Measurements from ENCODE around the gene FERMT1.
"Not testable (repeated sequence)": the region's sequence is repeated elsewhere in the genome, so short reads cannot be mapped to it uniquely, and the experiment has no call there.

FERMT1 gene

DNA sequence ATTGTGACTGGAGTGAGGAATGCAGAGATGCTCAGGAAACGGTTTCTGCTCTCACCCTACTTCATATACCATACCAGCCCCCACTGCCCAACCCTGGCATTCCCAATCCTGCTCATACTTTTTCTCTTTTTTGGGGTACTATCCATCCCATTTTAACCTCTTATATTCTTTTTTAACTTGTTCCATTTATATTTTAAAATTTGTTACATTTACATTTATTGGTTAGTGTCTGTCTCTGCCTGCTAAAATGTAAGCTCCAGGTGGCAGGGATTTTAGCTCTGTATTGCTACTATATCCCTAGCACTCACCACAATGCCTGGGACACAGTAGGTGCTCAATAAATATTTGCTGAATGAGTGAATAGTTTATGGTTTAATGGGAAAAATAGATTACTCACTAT is 8.1 kb downstream of the FERMT1 start:
- DNase-seq: no peak

DNA sequence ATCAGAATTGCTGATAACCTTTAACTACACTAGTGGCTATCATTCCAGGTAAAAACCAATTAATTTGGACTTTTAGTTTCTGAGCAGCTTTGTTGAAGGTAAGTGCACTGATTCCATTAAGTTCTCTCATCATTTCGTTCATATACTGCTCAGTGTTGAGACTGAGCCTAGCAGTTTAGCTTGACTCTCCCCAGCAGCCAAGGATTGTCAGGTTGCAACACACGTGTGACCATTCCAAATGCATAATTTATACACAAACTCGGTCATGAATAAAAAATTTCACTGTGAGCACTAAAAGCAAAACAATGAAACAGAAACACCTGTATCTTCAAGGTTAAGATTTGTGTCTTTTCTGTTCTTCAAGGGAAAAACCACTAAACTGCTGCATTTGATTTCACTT is 8.9 kb downstream of the FERMT1 start:
- DNase-seq: no peak

DNA sequence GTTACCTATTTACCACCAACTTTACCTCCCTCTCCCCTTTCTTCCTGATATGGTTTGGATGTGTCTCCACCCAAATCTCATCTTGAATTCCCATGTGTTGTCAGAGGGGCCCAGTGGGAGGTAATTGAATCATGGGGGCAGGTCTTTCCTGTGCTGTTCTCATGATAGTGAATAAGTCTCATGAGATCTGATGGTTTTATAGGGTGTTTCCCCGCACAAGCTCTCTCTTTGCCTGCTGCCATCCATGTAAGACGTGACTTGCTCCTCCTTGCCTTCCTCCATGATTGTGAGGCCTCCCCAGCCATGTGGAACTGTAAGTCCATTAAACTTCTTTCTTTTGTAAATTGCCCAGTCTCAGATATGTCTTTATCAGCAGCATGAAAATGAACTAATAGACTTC is 9.9 kb downstream of the FERMT1 start:
- not testable (repeated sequence) for DNase-seq

GRCh38 chr20:6108330-6108729 is 14.5 kb downstream of the FERMT1 start:
- DNase-seq: no peak

DNA sequence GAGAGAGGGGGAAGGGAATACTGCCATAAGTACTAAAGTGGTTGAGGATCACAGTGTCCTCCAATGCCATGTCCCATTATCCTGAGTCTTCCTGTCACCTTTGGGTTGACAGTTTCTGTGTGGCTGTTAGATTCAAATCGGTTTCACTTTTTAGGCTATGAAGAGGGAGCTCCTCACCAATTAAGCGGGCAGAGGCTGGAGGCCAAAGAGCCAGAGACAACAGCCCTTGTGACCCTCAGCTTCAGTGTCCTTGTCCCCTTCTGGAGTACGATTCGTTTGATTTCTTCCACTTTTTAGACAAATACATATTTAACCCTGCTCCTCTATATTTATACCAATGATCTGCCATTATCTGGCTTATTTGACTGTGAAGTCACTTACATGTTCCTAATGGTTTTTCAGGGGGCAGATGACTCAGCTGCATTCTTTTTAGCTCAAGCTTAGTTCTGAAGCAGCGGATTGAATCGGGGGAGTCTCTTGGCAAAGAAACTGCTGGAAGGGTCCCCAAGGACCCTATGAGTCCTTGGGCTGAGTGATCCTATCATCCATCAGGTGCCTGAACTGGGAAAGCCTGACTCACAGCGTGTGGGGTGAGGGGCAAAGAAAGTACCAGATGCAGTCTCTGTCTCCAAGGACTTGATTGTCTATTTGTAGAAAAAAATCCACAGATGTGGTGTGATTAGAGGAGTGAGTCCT is 18.2 kb downstream of the FERMT1 start:
- no peak for DNase-seq

DNA sequence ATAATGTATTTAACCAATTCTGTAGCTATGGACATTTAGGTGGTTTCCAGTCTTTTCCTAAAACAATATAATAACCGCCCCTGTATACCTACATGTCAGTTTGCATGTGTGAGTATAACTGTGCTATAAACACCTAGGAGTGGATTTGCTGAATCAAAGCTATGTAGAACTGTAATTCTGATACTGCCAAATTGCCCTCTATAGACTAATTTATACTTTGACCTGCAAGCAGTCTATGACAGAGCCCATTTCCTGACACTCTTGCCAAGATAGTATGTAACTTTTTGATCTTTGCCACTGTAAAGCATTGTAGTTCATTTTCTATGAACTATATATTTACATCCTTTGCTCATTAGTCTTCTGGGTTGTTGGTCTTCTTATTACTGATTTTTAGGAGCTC is 19.5 kb downstream of the FERMT1 start:
- no peak for DNase-seq

DNA sequence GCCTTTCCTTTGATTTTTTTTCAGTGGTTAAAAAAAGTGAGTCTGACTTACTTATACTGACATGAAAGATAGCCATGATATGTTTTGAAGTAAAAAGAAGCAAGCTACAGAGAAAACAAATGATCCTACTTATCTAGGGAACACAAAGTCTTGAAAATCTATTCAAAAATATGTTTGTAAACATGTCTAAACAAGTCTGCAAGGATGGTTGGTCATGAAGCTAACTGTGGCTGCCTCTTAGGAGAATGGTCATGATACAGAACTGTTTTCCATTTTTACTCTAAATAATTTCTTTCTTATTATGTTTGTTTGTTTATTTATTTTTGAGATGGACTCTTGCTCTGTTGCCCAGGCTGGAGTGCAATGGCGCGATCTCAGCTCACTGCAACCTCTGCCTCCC is 21.5 kb downstream of the FERMT1 start:
- no peak for DNase-seq

- DNase-seq: no peak
These were observed 22.6 kb downstream of the FERMT1 start for GRCh38 chr20:6100246-6100645.

- no peak for DNase-seq
These were observed 23.0 kb downstream of the FERMT1 start for GRCh38 chr20:6099819-6100218.

DNA sequence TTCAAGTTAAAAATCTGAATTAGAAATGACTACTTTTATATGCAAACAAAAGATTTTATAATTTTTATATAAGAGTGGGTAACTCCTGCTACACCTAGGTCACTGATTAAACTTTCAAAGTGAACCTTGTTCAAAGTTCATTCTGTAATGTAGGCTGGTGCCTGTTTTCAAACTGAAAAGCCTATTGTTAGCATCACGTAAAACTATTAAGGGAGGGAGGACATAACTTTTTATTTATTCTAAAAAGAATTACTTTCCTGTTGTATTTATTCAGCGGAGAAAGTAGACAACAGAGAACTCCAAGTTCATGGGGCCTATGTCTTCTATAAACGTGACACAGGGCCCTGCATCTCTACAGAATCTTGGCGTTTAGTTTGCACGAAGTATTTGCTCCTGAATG is 27.4 kb downstream of the FERMT1 start:
- no peak for DNase-seq

DNA sequence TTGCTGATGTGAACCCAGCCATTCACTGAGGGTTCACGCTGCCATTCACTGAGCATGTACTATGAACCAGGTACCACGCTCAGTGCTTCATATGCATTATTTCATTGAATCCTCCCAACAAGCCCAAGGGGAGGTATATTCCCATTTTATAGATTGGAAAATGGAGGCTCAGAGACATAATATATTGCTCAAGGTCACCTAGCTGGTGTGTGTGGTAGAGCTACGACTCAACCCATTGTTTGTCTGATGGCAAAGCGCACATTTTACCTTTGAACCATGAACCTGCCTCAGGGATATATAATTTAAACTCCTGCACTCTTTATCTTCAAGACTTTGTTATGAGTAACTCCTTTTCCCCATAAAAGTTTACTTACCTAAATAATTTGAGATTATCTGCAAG is 28.3 kb downstream of the FERMT1 start:
- DNase-seq: no peak

GRCh38 chr20:6094063-6094462 is 28.8 kb downstream of the FERMT1 start:
- no peak for DNase-seq

GRCh38 chr20:6091661-6092060 is 31.2 kb downstream of the FERMT1 start:
- no peak for DNase-seq

GRCh38 chr20:6086868-6087267 is 36.0 kb downstream of the FERMT1 start:
- no peak for DNase-seq

- DNase-seq: no peak
These were observed 38.9 kb downstream of the FERMT1 start for GRCh38 chr20:6083926-6084325.

DNA sequence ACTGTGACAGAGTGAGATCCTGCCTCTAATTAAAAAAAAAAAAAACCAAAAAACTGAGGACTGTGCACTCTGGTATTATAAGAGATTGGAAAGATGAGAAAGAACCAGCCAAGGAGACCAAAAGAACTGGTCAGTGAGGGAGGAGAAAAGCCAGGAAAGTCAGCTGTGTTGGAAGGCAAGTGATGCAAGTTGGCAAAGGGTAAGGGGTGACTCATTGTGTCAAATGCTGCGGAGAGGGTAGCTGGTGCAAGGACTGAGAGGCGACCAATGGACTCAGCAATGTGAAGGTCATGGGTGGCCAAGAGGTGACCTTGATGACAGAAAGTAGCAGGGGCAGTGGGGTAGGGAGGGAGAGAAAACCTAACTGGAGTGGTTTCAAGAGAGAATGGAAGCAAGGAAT is 41.6 kb downstream of the FERMT1 start:
- no peak for DNase-seq

DNA sequence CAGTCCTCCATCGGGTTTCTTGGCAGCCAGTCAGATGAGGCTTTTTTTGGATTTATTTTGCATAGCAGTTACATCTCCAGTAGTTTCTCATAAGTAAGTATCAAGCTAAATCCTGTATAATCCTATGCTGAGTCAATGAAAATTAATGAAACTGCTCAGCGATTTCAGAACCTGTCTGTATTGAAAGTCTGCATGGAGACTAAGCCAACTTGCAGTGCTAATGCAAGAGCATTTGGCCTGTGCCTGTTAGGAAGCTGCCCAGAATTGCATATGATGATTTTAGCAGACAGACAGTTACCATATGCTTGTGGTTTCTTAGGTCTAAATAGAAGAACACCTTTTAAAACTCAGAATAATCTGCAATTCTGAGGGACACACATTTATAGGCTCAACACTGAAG is 43.8 kb downstream of the FERMT1 start:
- no peak for DNase-seq

DNA sequence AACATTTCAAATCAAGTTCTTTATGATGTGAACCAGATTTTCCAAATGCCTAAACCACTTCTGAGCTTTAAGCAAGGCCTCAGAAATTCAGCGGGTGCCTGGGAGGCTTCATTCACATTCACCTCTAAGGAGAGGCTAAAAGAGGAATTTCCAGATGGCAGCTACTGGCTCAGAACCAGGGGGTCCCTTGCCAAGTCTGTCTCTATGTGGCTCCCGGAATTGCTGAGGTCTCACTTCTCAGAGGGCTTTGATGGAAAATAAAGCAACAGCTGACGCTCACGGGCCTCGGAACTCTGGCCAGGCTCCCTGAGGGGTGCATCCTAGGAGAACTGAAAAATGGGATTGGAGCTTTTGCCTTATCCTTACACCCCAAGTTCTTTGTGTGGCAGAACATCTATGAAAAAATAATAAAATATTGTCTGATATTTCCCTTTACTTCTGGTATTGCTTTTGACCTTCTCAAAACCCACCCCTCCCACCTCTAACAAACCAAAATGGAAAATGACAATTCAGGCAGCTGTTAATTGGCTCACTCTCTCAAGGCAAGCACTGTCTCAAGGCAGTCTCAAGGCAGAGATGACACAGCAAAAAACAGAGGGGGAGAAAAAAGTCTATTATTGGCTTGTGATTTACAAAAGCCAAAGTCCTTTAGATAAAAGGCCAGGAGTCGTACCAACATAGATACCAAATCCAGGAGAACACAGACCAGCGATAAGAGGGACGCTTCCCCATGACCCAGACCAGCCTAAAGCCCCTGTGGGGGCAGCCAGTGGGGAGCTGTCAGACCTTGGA is 47.2 kb downstream of the FERMT1 start:
- DNase-seq: no peak

DNA sequence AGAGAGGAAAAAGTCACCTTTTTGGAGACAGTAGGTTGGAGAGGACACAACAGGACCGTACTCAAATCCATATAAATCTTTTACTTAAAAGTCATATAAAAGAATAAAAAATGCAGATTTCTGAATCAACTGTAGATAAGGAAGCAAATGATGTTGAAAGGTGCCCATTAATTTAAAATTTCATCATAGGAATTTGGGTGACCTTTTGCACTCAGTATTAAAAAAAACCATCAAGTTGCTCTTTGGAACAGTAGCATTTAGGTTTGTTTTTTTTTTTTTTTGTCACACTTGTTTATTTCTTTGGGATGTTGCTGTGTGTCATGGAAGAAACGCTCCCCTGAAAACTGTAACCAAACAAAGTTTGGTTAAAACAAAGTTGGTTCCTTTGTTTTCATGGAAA is 48.0 kb downstream of the FERMT1 start:
- no peak for DNase-seq

DNA sequence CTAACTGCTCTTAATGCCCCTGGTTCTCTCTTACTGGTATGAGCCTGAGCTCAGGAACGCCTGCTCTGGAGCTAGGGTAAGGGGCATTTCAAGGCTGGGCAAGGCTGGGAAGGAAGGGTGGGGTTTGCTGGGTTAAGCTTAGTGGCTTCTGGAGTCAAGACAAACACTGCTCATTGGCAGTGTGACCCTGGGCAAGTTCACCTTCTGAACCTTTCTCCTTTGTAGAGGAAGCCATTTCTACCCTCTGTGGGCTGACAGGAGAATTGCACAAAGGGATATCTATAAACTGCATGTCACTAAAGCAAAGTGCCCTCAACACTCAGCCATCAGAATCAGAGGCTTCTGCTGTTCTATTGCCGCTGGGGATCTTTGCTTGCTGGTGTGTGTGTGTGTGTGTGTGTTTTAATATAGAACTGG is 48.7 kb downstream of the FERMT1 start:
- DNase-seq: no peak

DNA sequence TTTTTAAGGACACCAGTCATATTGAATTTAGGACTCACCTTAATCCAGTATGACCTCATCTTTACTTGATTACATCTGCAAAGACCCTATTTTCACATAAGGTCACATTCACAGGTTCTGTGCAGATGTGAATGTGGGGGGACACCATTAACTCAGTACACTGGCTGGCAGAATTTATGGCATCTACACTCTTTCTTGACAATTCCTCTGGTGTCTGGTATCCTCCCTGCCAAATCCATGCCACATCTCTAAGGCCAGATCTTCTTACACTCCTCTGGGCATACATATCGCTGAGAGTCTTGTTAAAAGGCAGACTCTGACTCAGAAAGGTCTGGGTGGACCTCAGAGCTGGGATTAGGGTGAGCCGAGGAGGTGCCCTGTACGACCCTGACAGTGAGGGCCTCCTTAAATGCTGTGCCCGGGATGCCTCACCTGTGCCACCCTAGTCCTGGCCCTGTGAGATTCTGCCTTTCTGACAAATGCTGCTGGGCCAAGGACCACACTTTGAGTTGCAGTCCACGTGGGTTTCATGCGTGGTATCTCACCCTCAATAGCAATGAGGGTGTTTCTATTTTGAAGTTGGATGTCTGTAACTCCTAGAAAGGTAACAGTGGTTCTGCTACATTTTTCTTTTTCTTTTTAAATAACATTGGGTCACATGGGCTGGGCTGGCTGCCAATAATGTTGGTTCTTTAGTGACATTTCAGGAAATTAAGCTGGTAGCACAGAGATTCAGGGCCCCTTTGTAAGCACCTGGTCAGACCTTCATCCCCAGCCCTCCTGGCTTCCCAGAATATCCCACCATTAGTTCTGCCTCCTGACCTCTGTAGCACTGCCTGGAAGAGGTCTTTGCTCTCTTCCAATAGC is 51.8 kb downstream of the FERMT1 start:
- DNase-seq: no peak

DNA sequence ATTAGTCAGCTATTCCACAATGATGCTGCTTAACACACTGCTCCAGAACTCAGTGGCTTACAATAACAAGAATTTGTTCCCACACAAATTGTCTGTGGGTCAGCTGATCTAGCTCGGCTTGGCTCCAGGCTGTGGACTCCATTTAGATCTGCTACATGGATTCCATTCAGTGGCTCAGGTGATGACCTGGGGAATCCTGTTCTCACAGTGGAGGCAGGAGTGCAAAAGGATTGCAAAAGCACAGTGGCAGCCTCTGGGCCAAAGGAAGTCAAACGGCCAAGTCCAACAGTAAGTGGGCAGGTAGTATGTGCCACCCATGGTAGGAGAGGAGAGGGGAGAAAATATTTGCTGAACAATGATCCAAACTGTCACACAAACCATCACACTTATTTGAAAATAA is 53.2 kb downstream of the FERMT1 start:
- DNase-seq: no peak

GRCh38 chr20:6067763-6068318 is 55.0 kb downstream of the FERMT1 start:
- DNase-seq: no peak
